Erythroblast (primary cell): ENCODE data around the gene NPTN.

Source experiments
- DNase-seq, 2 experiments: peaks; one replicate each; lab custom pipeline; 2025; lab: John Stamatoyannopoulos, UW
- GATA1 ChIP-seq: IDR thresholded peaks from 2 replicates; pipeline ENCODE4 v1.6.1; 2011; ENCODE audit warnings: low read depth, mild to moderate bottlenecking, control low read depth, low read length, moderate library complexity
- POLR2A ChIP-seq: IDR thresholded peaks from 2 replicates; pipeline ENCODE4 v1.6.1; 2011; ENCODE audit warnings: mild to moderate bottlenecking, low read length

NPTN gene

DNA sequence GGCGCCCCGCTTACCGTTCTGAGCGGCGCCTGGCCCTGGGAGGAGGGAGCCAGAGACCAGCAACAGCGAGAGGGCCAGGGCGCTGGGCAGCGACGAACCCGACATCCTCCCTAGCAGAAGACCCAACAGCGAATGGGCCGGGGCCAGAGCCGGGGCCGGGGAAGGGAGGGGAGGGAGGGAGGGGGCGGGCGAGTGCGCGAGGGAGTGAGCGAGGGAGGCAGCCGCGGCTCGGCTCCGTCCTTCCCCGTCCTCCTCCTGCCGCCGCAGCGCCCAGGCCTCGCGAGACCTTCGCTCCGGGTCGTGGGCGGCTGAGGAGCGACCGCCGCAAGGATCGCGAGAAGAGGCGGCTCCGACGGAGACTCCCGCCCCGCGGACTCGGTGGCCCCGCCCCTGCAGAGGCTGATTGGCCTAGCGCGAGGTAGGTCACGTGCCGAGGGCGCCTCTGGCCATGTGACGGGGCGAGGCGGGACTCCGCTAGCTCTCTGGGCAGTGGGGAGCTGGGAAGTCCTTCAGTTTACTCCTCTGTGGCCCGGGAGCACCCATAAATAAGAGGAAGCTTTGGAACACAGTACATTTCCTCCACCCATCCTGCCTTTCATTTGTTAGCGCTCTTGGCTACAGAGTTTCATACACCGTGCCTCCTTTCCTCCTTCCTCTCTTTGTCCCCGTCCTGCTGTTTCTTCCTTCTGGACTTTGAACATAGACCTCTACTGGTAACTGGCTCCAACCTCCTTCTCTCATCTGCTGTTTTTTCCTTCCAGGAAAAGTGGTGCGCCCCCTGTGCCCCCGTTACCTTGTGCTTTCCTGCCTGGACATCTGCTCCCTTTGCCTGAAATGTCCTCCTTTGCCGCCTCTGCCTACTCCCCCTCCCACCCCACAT, at the start of gene NPTN:
TSS of gene NPTN (minus strand) at position 279 of the 880 bp plus-strand sequence. CDS start at position 105, 174 bp downstream.
- TF ChIP-seq GATA1 (no peak), POLR2A (peak; percentile 91)
- DNase-seq = peak; percentile 98 to 99

DNA sequence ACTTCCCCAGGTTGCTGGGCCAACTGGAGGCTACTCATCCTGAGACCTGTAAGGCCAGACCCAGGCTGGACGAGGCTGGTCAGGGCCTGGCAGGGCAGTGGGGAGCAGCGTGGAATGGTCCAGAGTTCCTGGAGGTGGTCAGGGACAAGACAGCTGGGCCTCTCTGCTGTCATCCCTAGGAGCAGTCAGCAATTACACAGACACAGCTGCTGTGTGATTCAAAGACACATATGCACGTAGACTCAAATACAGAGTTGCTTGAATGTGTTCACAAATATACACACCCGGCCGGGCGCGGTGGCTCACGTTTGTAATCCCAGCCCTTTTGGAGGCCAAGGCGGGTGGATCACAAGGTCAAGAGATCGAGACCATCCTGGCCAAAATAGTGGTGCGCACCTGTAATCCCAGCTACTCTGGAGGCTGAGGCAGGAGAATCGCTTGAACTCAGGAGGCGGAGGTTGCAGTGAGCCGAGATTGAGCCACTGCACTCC, 49.5 kb upstream of the NPTN start:
- no peak for DNase-seq
- TF ChIP-seq POLR2A (no peak), GATA1 (no peak)

DNA sequence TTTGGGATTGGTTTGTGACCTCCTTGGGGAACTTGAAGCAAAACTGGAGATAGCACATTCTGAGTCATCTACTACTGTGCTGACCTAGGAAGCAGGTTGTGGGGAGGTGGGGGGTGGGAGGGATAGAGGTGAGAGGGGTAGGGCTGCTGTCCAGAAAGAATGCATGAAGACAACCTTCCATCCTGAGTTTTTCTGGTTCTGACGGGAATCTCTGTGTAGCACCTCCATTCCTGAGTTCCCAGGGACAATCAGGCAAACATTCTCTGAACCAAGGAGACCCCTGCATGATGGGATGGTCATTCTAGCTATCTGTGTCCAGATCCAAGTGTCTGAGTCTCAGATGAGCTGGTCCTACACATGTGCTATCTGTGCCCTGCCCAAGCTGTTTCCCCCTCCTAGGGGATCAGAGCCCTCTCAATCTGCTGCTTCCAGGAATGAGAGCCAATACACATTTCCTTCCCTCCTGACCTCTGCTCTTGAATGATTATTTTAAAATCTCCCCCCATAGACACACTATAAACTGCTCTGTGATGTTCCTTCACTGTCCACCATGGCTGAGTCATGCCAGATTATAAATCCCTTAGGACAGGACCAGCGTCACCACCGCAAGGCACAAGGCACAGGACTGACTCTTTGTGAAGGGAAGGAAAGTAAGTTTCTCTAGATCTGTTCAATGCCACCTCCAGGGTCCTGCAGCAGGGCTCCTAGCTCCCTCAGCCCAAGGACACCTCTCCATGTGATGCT, 48.8 kb upstream of the NPTN start:
- DNase-seq = no peak
- TF ChIP-seq POLR2A (no peak), GATA1 (no peak)

DNA sequence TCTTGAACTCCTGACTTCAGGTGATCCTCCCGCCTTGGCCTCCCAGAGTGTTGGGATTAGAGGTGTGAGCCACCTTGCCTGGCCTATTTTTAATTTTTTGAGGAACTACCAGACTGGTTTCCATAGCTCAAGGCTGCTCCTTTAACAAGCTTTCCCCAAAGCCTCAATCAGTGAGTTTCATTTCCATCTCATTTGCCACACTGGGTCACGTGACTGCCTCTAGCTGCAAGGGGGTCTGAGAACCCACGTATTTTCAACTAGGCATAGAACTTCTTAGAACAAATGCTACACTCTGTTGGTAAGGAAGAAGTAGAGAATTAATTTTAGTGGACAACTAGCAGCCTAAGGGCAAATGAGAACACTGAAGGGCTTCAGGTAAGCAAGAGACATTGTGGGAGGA, 47.9 kb upstream of the NPTN start:
- TF ChIP-seq POLR2A (no peak), GATA1 (no peak)
- DNase-seq = no peak

DNA sequence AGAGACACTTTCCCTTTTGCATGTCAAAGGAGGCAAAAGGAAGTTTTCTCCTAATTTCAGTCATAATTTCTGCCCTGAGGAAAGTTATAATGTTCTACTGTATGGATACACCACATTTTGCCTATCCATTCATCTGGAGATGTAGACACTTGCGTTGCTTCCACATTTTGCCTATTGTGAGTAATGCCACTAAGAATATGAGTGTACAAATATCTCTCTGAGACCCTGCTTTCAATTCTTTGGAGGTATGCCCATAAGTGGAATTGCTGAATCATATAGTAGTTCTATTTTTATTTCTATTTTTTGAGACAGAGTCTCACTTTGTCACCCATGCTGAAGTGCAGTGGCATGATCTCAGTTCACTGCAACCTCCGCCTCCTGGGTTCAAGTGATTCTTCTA, 47.4 kb upstream of the NPTN start:
- TF ChIP-seq GATA1 (no peak), POLR2A (no peak)
- DNase-seq = no peak

GRCh38 chr15:73679964-73680363, 46.8 kb upstream of the NPTN start:
- no peak for TF ChIP-seq POLR2A
- TF ChIP-seq GATA1 = no peak
- no peak for DNase-seq

DNA sequence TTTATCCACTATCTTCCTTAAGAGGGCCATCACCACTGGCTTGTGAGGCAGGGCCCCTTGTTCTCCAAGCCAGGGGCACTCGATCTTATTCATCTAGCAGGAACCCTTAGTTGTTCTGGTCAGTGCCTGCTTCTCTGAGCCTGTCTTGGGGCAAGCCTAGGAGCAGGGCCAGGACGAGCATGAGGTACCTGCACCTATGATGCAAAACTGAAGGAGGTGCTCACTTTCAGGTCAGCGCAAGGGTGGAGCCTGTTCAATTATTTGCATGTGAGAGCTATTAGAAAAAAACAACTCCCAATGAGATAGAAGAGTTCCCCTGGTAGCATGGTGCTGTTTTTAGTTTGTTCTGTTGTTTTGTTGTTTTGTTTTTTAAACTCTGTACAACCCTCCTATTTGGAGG, 46.0 kb upstream of the NPTN start:
- TF ChIP-seq POLR2A = no peak
- no peak for TF ChIP-seq GATA1
- DNase-seq = no peak

GRCh38 chr15:73678498-73678897, 45.3 kb upstream of the NPTN start:
- no peak for TF ChIP-seq GATA1
- TF ChIP-seq POLR2A = no peak
- no peak for DNase-seq

GRCh38 chr15:73677733-73678132, 44.5 kb upstream of the NPTN start:
- DNase-seq = no peak
- TF ChIP-seq GATA1 = no peak
- TF ChIP-seq POLR2A = no peak

GRCh38 chr15:73677146-73677607, 44.0 kb upstream of the NPTN start:
- TF ChIP-seq POLR2A (no peak), GATA1 (no peak)
- DNase-seq = peak; percentile 26 to 58

- DNase-seq = no peak
- TF ChIP-seq POLR2A = no peak
- TF ChIP-seq GATA1 = no peak
These were observed 41.4 kb upstream of the NPTN start for GRCh38 chr15:73674587-73674986.

DNA sequence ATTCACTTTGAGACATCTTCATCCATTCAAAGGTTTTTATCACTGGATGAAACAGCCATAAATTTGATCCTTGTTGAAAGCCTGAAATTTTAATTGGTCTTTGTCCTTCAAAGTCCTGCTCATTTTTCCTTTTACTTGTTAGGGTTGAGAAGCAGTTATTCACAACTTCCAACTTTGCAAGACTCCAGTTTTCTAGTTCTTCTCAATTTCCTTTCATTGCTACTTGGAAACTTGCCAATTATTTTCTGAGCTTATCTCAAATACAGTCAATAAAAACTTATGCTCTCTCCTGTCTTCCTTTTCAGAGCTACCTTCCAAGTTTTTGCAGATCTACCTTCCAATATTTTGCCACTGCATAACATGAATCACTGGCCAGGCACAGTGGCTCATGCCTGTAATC, 27.3 kb upstream of the NPTN start:
- DNase-seq = peak in 1 of 2 experiments; percentile 3

GRCh38 chr15:73658645-73659044, 25.5 kb upstream of the NPTN start:
- TF ChIP-seq GATA1 = no peak
- TF ChIP-seq POLR2A = no peak
- DNase-seq = no peak

More for the DNA sequence above, 27.3 kb upstream of the NPTN start:
- no peak for TF ChIP-seq POLR2A
- TF ChIP-seq GATA1 = no peak

GRCh38 chr15:73655724-73656123, 22.5 kb upstream of the NPTN start:
- DNase-seq = no peak
- TF ChIP-seq POLR2A = no peak
